Subcutaneous adipose tissue (tissue), 4 donors: Measurements from ENCODE around the gene RAB11A. TPM values are rescaled to one million over a fixed set of nuclear protein-coding genes. Genes with fewer than 3 reads are reported as not detected.

Source experiments
- CTCF ChIP-seq: fragments of 450-650 bp; IDR thresholded peaks from one replicate; pipeline ENCODE4 v1.5.1; 2016; ENCODE audit warnings: low read depth, mild to moderate bottlenecking, control low read depth, antibody characterized with exemption, moderate library complexity
- total RNA-seq, 4 donors: library from RNA; depleted of rRNA; stranded (reverse); fragments of >200 nt; gene quantifications; one replicate each; pipeline ENCODE4 v1.1.0, GENCODE V29; 2016

Gene RAB11A
- total RNA-seq, 4 donors from 2014 or later = 121 to 283 (median 143) TPM

- no peak for TF ChIP-seq CTCF
Observed at GRCh38 chr15:65868546-65869125, 655 bp upstream of the RAB11A start.

GRCh38 chr15:65869954-65870871 lies 922 bp downstream of the RAB11A start:
- TF ChIP-seq CTCF = no peak

GRCh38 chr15:65870889-65871533 lies 1.7 kb downstream of the RAB11A start:
- TF ChIP-seq CTCF = no peak

GRCh38 chr15:65873256-65873655 lies 4.0 kb downstream of the RAB11A start:
- no peak for TF ChIP-seq CTCF

- TF ChIP-seq CTCF = no peak
Observed at GRCh38 chr15:65875458-65875857, 6.2 kb downstream of the RAB11A start.

- TF ChIP-seq CTCF = no peak
Observed at GRCh38 chr15:65877749-65878148, 8.5 kb downstream of the RAB11A start.
